GM10248 (cell line): ENCODE results near the gene PPP1R13B.

Experiments used
- CTCF ChIA-PET: fragments of 300-600 bp; sonication (Branson Sonifier 250); formaldehyde crosslinking; extraction: SDS; loops from one replicate; lab custom pipeline; 2021; ENCODE audit warnings: antibody characterized with exemption; lab: Yijun Ruan, JAX
- POLR2A ChIA-PET: fragments of 350-650 bp; sonication (Branson Sonifier 250); formaldehyde crosslinking; extraction: SDS; loops from one replicate; lab custom pipeline; 2020; ENCODE audit warnings: antibody characterized with exemption; lab: Yijun Ruan, JAX
- DNase-seq: peaks from one replicate; pipeline ENCODE4 v3.0.0; 2012; ENCODE audit errors: extremely low spot score
- TF ChIP-seq, protein P1 (sequence below): IDR thresholded peaks from 2 replicates; pipeline ENCODE4 v1.5.1; 2012; ENCODE audit warnings: mild to moderate bottlenecking, low read depth; ENCODE audit errors: extremely low read depth, missing control alignments, control extremely low read depth

The PPP1R13B gene

GRCh38 chr14:103869406-103870143 lies 22.2 kb upstream of the PPP1R13B start:
- ChIA-PET POLR2A (no interaction called here), CTCF (no interaction called here)
- TF ChIP-seq, protein P1, sequence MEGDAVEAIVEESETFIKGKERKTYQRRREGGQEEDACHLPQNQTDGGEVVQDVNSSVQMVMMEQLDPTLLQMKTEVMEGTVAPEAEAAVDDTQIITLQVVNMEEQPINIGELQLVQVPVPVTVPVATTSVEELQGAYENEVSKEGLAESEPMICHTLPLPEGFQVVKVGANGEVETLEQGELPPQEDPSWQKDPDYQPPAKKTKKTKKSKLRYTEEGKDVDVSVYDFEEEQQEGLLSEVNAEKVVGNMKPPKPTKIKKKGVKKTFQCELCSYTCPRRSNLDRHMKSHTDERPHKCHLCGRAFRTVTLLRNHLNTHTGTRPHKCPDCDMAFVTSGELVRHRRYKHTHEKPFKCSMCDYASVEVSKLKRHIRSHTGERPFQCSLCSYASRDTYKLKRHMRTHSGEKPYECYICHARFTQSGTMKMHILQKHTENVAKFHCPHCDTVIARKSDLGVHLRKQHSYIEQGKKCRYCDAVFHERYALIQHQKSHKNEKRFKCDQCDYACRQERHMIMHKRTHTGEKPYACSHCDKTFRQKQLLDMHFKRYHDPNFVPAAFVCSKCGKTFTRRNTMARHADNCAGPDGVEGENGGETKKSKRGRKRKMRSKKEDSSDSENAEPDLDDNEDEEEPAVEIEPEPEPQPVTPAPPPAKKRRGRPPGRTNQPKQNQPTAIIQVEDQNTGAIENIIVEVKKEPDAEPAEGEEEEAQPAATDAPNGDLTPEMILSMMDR = no peak
- DNase-seq = no peak

- POLR2A ChIA-PET = no interaction called here
- TF ChIP-seq, protein P1 = no peak
- DNase-seq = no peak
- CTCF ChIA-PET = interaction anchor here (1.7 to 2.0 kb wide), 2 partner anchors 11 to 60 kb away, joined by 4 to 7 read pairs; no protein-coding TSS in a partner anchor
These were observed 21.0 kb upstream of the PPP1R13B start for GRCh38 chr14:103868242-103868897.

DNA sequence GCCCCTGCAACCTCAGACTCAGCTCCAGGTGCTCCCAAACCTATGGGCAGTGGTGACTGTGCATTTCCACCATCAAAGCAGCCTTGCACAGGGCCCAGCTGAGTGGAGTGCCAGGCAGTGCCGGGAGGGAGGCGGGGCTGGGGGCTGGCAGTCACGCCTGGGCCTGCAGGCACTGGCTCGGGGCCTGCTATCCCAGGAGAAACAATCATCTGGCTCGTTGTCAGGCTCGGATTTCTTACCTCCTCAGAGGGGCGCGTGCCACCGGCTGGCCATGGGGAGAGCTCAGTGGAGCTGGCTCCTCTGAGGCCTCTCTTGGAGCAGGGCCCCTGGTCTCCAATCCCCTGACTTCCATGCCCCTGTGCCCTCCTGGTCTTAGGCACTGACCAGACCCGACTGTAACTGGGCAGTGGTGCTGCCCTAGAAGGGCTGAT lies 20.2 kb upstream of the PPP1R13B start:
- no peak for DNase-seq
- TF ChIP-seq, protein P1 = no peak
- ChIA-PET POLR2A (no interaction called here), CTCF (interaction anchor here (1.7 to 2.0 kb wide), 3 partner anchors 12 to 59 kb away, joined by 4 to 7 read pairs (median 4); no protein-coding TSS in a partner anchor)

- TF ChIP-seq, protein P1 = no peak
- DNase-seq = no peak
- POLR2A ChIA-PET = no interaction called here
- CTCF ChIA-PET = interaction anchor here (0.8 to 2.0 kb wide), 3 partner anchors 11 to 34 kb away, joined by 3 to 7 read pairs (median 4); no protein-coding TSS in a partner anchor
These were observed 19.6 kb upstream of the PPP1R13B start for GRCh38 chr14:103867020-103867419.

DNA sequence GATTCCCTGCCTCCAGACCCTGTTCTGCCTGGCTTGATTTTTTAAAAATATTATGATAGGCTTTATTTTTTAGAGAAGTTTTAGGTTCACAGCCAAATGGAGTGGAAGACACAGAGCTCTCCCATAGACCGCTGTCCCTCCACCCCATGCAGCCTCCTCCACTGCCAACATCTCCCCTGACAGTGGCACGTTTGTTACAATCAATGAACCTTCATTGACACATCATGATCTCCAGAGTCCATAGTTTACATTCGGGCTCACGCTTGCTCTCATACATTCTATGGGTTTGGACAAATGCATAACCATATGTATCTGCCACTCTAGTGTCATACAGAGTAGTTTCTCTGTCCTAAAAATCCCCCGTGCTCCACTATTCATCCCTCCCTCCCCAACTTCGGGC lies 15.9 kb upstream of the PPP1R13B start:
- no peak for DNase-seq
- ChIA-PET POLR2A (interaction anchor here (0.6 kb wide), 1 partner anchor 175 kb away, joined by 3 read pairs; no protein-coding TSS in a partner anchor), CTCF (no interaction called here)
- TF ChIP-seq, protein P1 = no peak

GRCh38 chr14:103862393-103862782 lies 15.0 kb upstream of the PPP1R13B start:
- ChIA-PET CTCF (interaction anchor here (0.9 kb wide), 1 partner anchor 38 kb away, joined by 4 read pairs; no protein-coding TSS in a partner anchor), POLR2A (no interaction called here)
- no peak for DNase-seq
- TF ChIP-seq, protein P1 = no peak
